Measurements from ENCODE around the gene RIT2. TPM values are rescaled to one million over a fixed set of nuclear protein-coding genes. Genes with fewer than 3 reads are reported as not detected.

RIT2 gene
- polyA plus RNA-seq, 2 of the 4 experiments (the other 2 are of a cell fraction): not detected

DNA sequence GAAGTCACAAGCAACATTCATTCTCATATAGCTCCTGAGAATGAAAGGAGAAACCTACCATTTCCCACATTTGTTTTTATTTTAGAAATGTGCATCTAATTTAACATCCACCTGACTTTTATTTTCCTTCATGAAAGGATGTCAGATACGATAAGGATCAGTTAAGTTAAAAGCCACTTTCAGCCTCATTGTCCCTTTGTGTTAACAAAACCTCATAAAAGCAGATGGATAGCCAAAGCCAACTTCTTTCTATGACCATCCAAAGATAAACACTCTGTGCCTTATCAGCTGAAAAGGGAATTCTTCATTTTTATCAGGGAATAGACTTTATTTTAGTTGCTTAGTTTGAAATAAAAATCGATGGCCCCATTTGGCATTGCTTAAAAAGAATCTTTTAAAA lies 25.7 kb upstream of the RIT2 start (continued):
- TF ChIP-seq TFCP2L1 (CRISPR knock-in tag; IDR thresholded peaks at IDR 0.05) (no peak), NFE2L2 (conservative IDR thresholded peaks at IDR 0.05; ENCODE audit: low read length) (no peak), ESRRA (IDR thresholded peaks at IDR 0.05; ENCODE audit: borderline replicate concordance, low read length) (no peak)
- TF ChIP-seq, protein P1, sequence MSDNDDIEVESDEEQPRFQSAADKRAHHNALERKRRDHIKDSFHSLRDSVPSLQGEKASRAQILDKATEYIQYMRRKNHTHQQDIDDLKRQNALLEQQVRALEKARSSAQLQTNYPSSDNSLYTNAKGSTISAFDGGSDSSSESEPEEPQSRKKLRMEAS (IDR thresholded peaks at IDR 0.05): no peak
- TF ChIP-seq, protein P2, sequence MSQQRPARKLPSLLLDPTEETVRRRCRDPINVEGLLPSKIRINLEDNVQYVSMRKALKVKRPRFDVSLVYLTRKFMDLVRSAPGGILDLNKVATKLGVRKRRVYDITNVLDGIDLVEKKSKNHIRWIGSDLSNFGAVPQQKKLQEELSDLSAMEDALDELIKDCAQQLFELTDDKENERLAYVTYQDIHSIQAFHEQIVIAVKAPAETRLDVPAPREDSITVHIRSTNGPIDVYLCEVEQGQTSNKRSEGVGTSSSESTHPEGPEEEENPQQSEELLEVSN (IDR thresholded peaks at IDR 0.05; ENCODE audit: borderline replicate concordance, low read depth): no peak

DNA sequence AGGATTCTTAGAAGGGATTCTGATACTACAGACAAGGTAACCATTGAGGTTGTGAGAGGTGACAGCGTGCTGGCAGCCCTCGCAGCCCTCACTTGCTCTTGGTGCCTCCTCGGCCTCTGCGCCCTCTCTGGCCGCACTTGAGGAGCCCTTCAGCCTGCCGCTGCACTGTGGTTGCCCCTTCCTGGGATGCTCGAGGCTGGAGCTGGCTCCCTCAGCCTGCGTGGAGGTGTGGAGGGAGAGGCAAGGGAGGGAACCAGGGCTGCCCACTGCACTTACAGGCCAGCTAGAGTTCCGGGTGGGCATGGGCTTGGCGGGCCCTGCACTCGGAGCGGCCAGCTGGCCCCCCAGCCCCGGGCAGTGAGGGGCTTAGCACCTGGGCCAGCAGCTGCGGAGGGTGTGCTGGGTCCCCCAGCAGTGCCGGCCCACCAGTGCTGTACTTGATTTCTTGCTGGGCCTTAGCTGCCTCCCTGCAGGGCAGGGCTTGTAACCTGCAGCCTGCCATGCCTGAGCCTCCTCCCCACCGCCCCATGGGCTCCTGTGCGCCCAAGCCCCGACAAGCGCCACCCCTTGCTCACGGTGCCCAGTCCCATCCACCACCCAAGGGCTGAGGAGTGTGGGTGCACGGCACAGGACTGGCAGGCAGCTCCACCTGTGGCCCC lies 23.9 kb upstream of the RIT2 start:
- ATAC-seq: no peak
- no peak for FAIRE-seq
- no CpG with 5 or more reads among the region's 21 CpGs for WGBS (ENCODE audit: missing lambda C conversion rate)
- TF ChIP-seq FOSL2 (IDR thresholded peaks at IDR 0.05) (no peak), FOSL2 (CRISPR knock-in tag; IDR thresholded peaks at IDR 0.05) (no peak), HOXB5 (CRISPR knock-in tag; IDR thresholded peaks at IDR 0.05) (no peak), HOXB13 (CRISPR knock-in tag; IDR thresholded peaks at IDR 0.05; ENCODE audit: low read depth) (no peak), EHMT2 (IDR thresholded peaks at IDR 0.05; ENCODE audit: low read depth) (no peak), CEBPB (IDR thresholded peaks at IDR 0.05) (no peak), NPAS2 (CRISPR knock-in tag; IDR thresholded peaks at IDR 0.05; ENCODE audit: borderline replicate concordance) (no peak), ZC3H11A (IDR thresholded peaks at IDR 0.05) (no peak), BHLHE40 (IDR thresholded peaks at IDR 0.05; ENCODE audit: low read depth, low read length) (no peak)
- TF ChIP-seq, protein P3, sequence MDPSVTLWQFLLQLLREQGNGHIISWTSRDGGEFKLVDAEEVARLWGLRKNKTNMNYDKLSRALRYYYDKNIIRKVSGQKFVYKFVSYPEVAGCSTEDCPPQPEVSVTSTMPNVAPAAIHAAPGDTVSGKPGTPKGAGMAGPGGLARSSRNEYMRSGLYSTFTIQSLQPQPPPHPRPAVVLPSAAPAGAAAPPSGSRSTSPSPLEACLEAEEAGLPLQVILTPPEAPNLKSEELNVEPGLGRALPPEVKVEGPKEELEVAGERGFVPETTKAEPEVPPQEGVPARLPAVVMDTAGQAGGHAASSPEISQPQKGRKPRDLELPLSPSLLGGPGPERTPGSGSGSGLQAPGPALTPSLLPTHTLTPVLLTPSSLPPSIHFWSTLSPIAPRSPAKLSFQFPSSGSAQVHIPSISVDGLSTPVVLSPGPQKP (IDR thresholded peaks at IDR 0.05; ENCODE audit: low read depth, low read length): no peak
- TF ChIP-seq, protein P1 (IDR thresholded peaks at IDR 0.05): no peak
- TF ChIP-seq, protein P4, sequence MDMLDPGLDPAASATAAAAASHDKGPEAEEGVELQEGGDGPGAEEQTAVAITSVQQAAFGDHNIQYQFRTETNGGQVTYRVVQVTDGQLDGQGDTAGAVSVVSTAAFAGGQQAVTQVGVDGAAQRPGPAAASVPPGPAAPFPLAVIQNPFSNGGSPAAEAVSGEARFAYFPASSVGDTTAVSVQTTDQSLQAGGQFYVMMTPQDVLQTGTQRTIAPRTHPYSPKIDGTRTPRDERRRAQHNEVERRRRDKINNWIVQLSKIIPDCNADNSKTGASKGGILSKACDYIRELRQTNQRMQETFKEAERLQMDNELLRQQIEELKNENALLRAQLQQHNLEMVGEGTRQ (IDR thresholded peaks at IDR 0.05): no peak
- TF ChIP-seq, protein P5, sequence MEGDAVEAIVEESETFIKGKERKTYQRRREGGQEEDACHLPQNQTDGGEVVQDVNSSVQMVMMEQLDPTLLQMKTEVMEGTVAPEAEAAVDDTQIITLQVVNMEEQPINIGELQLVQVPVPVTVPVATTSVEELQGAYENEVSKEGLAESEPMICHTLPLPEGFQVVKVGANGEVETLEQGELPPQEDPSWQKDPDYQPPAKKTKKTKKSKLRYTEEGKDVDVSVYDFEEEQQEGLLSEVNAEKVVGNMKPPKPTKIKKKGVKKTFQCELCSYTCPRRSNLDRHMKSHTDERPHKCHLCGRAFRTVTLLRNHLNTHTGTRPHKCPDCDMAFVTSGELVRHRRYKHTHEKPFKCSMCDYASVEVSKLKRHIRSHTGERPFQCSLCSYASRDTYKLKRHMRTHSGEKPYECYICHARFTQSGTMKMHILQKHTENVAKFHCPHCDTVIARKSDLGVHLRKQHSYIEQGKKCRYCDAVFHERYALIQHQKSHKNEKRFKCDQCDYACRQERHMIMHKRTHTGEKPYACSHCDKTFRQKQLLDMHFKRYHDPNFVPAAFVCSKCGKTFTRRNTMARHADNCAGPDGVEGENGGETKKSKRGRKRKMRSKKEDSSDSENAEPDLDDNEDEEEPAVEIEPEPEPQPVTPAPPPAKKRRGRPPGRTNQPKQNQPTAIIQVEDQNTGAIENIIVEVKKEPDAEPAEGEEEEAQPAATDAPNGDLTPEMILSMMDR (IDR thresholded peaks at IDR 0.05): no peak
- Histone ChIP-seq H3K4me3 (no peak overlapping the region), H3K4me1 (no peaks in the 10 kb centered on the region), H3K4me2 (no peak overlapping the region), H3K27ac (no peak overlapping the region), H3K9me3 (no peaks in the 10 kb centered on the region)
- no peak for DNase-seq (ENCODE audit: low read depth in 1 of 2, low spot score in 1 of 2)
- ChIA-PET POLR2A (no interaction called here), CTCF (no interaction called here)

DNA sequence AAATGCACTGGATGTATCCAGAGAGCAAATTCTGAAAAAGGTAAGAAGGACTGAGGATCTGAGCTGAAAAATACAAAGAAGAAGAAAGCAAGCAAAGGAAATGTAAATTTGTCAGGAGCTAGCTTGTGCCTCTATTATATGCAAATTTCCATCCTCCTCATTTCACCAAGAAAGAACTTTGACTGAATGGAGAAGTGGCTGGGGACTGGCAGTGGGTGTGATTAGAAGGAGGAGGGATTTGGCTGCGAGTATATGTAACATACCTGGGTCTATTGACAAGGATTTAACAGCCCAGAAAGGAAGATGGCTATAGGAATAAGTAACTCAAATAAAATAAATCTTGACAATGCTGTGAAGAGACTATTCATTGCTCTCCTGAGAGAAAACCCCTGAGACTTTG lies 19.4 kb upstream of the RIT2 start:
- POLR2A ChIA-PET: no interaction called here
- CTCF ChIA-PET: no interaction called here
- Histone ChIP-seq H3K27ac (no peak overlapping the region), H3K4me2 (no peak overlapping the region), H3K9me3 (no peaks in the 10 kb centered on the region), H3K4me3 (no peak overlapping the region), H3K4me1 (no peaks in the 10 kb centered on the region)
- no peak for DNase-seq (ENCODE audit: low read depth in 1 of 2, low spot score in 1 of 2)
- 5% methylated on average over 1 of the region's 1 CpG for WGBS (ENCODE audit: missing lambda C conversion rate)
- ATAC-seq: no peak
- FAIRE-seq: no peak
- TF ChIP-seq, protein P6, sequence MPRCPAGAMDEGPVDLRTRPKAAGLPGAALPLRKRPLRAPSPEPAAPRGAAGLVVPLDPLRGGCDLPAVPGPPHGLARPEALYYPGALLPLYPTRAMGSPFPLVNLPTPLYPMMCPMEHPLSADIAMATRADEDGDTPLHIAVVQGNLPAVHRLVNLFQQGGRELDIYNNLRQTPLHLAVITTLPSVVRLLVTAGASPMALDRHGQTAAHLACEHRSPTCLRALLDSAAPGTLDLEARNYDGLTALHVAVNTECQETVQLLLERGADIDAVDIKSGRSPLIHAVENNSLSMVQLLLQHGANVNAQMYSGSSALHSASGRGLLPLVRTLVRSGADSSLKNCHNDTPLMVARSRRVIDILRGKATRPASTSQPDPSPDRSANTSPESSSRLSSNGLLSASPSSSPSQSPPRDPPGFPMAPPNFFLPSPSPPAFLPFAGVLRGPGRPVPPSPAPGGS (IDR thresholded peaks at IDR 0.05): no peak
- TF ChIP-seq, protein P7, sequence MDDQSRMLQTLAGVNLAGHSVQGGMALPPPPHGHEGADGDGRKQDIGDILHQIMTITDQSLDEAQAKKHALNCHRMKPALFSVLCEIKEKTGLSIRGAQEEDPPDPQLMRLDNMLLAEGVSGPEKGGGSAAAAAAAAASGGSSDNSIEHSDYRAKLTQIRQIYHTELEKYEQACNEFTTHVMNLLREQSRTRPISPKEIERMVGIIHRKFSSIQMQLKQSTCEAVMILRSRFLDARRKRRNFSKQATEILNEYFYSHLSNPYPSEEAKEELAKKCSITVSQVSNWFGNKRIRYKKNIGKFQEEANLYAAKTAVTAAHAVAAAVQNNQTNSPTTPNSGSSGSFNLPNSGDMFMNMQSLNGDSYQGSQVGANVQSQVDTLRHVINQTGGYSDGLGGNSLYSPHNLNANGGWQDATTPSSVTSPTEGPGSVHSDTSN (IDR thresholded peaks at IDR 0.05): no peak
- TF ChIP-seq, protein P2 (IDR thresholded peaks at IDR 0.05; ENCODE audit: borderline replicate concordance, low read depth): no peak
- no peak for TF ChIP-seq KDM5A (IDR thresholded peaks at IDR 0.05)
- TF ChIP-seq FOXS1 (CRISPR knock-in tag; IDR thresholded peaks at IDR 0.05): no peak
- TF ChIP-seq EHF (CRISPR knock-in tag; IDR thresholded peaks at IDR 0.05): no peak
- no peak for TF ChIP-seq ZNF302 (CRISPR knock-in tag; IDR thresholded peaks at IDR 0.05)
- TF ChIP-seq BHLHE40 (IDR thresholded peaks at IDR 0.05; ENCODE audit: low read depth, low read length): no peak
- TF ChIP-seq, protein P4 (IDR thresholded peaks at IDR 0.05): no peak
- TF ChIP-seq, protein P8, sequence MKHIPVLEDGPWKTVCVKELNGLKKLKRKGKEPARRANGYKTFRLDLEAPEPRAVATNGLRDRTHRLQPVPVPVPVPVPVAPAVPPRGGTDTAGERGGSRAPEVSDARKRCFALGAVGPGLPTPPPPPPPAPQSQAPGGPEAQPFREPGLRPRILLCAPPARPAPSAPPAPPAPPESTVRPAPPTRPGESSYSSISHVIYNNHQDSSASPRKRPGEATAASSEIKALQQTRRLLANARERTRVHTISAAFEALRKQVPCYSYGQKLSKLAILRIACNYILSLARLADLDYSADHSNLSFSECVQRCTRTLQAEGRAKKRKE (CRISPR knock-in tag; IDR thresholded peaks at IDR 0.05; ENCODE audit: low read depth): no peak
